HCT116 (cell line): Measurements from ENCODE around the gene TLX1. TPM values are rescaled to one million over a fixed set of nuclear protein-coding genes. Genes with fewer than 3 reads are reported as not detected.
A peak's percentile ranks its signal among the peaks of the same experiment; 100 is the strongest.

ENCODE experiments used
- ATAC-seq: fragments of 200-7000 bp; cut with Tn5 transposase; 2 replicates; pipeline ENCODE4 v1.9.1; 2020; ENCODE audit warnings: mild to moderate bottlenecking, moderate library complexity
- BruUV-seq: library from RNA; stranded (reverse); fragments of 400-500 nt; replicated peaks from 2 replicates; lab custom pipeline; 2021; lab: Mats Ljungman, UMichigan
- CTCF ChIA-PET: fragments of 300-600 bp; sonication (Branson Sonifier 250); formaldehyde crosslinking; loops from one replicate; lab custom pipeline; 2021; ENCODE audit warnings: antibody characterized with exemption; lab: Charles Lee
- POLR2A ChIA-PET: fragments of 300-600, 350-600 bp; sonication (Branson Sonifier 250); formaldehyde crosslinking; loops from one replicate; lab custom pipeline; 2021; ENCODE audit warnings: antibody characterized with exemption; lab: Charles Lee
- RAD21 ChIA-PET, 2 experiments: fragments of 300-600 bp; sonication (Branson Sonifier 250); formaldehyde crosslinking; loops; one replicate each; lab custom pipeline; 2023; ENCODE audit warnings: low total read pairs in 2 of 2; ENCODE audit not compliant: uncharacterized antibody in 2 of 2, unreplicated experiment in 2 of 2, low non-redundant PET in 1 of 2; lab: Charles Lee
- DNase-seq: peaks from one replicate; pipeline ENCODE4 v3.0.0-alpha.2; 2010; ENCODE audit warnings: low read depth, low spot score
- H2AFZ ChIP-seq: fragments of 200-600 bp; shearing (Covaris generic), sonication (generic); 2 replicates; pipeline ENCODE4 v1.6.1; 2017; ENCODE audit warnings: low read depth, mixed run types, mixed read lengths, antibody characterized with exemption, low read length; ENCODE audit not compliant: poor library complexity, severe bottlenecking
- H3K27ac ChIP-seq: 2 replicates; pipeline ENCODE4 v1.5.1; 2012; ENCODE audit warnings: low read depth, low read length
- H3K27me3 ChIP-seq: fragments of 200-600 bp; sonication (generic); 2 replicates; pipeline ENCODE4 v1.6.1; 2016; ENCODE audit warnings: mixed run types, low read length, mixed read lengths; ENCODE audit not compliant: insufficient read depth
- H3K36me3 ChIP-seq, 2 experiments: fragments of 200-500 bp in 1 of 2; fragments of 200-600 bp in 1 of 2; sonication (Bioruptor generic) in 1 of 2; sonication (generic) in 1 of 2; 2 replicates each; pipeline versions ENCODE4 v1.5.1 to v1.6.1; 2014 to 2016; ENCODE audit warnings: low read length in 2 of 2, inconsistent platforms in 1 of 2, mixed read lengths in 1 of 2, mixed run types in 1 of 2; ENCODE audit not compliant: insufficient read depth in 2 of 2, control insufficient read depth in 1 of 2
- H3K4me1 ChIP-seq, 2 experiments: fragments of 200-600 bp in 1 of 2; sonication (generic) in 1 of 2; 2 replicates each; pipeline versions ENCODE4 v1.5.1 to v1.6.1; 2012 to 2017; ENCODE audit warnings: low read length in 2 of 2, inconsistent platforms in 1 of 2, mild to moderate bottlenecking in 1 of 2, mixed read lengths in 1 of 2, mixed run types in 1 of 2, moderate library complexity in 1 of 2; ENCODE audit not compliant: insufficient read depth in 2 of 2, control insufficient read depth in 1 of 2
- H3K4me2 ChIP-seq: fragments of 200-600 bp; sonication (generic); 2 replicates; pipeline ENCODE4 v1.6.1; 2017; ENCODE audit warnings: mixed run types, low read length, mixed read lengths
- H3K4me3 ChIP-seq, 2 experiments: fragments of 200-600 bp in 1 of 2; sonication (generic) in 1 of 2; replicated peaks in 1 of 2; 2 replicates each; pipeline ENCODE4 v1.5.1; 2011 to 2016; ENCODE audit warnings: low read length in 2 of 2, control low read depth in 1 of 2, low read depth in 1 of 2, mild to moderate bottlenecking in 1 of 2, mixed read lengths in 1 of 2, mixed run types in 1 of 2
- H3K79me2 ChIP-seq: fragments of 200-600 bp; sonication (generic); 2 replicates; pipeline ENCODE4 v1.6.1; 2017; ENCODE audit warnings: mild to moderate bottlenecking, mixed run types, low read length, moderate library complexity, mixed read lengths; ENCODE audit not compliant: insufficient read depth
- H3K9ac ChIP-seq: fragments of 200-600 bp; sonication (generic); 2 replicates; pipeline ENCODE4 v1.6.1; 2016; ENCODE audit warnings: low read length, mixed read lengths
- H3K9me2 ChIP-seq: fragments of 200-600 bp; sonication (generic), shearing (Covaris generic); 2 replicates; pipeline ENCODE4 v1.6.1; 2017; ENCODE audit warnings: mixed run types, mild to moderate bottlenecking, moderate library complexity; ENCODE audit not compliant: insufficient read depth
- H3K9me3 ChIP-seq, 2 experiments: fragments of 200-500 bp in 1 of 2; fragments of 200-600 bp in 1 of 2; sonication (Bioruptor generic) in 1 of 2; sonication (generic) in 1 of 2; 2 replicates each; pipeline ENCODE4 v1.6.1; 2014 to 2017; ENCODE audit warnings: low read length in 2 of 2, mixed read lengths in 2 of 2, inconsistent platforms in 1 of 2, low read depth in 1 of 2, mild to moderate bottlenecking in 1 of 2, mixed run types in 1 of 2, moderate library complexity in 1 of 2; ENCODE audit not compliant: control insufficient read depth in 1 of 2, insufficient read depth in 1 of 2
- H4K20me1 ChIP-seq: fragments of 200-600 bp; sonication (generic), shearing (Covaris generic); 2 replicates; pipeline ENCODE4 v1.6.1; 2017; ENCODE audit warnings: mixed run types, mild to moderate bottlenecking, moderate library complexity; ENCODE audit not compliant: insufficient read depth
- ATF3 ChIP-seq: IDR thresholded peaks from 2 replicates; pipeline ENCODE4 v1.6.1; 2012
- CEBPB ChIP-seq: IDR thresholded peaks from 2 replicates; pipeline ENCODE4 v1.6.1; 2012; ENCODE audit warnings: low read depth
- CTCF ChIP-seq, 3 experiments: fragments of 200-600 bp in 1 of 3; sonication (generic) in 1 of 3; IDR thresholded peaks in 2 of 3; conservative IDR thresholded peaks in 1 of 3; 2 replicates each; pipeline ENCODE4 v1.5.1; 2012 to 2017; ENCODE audit warnings: low read depth in 2 of 3, low read length in 2 of 3, antibody characterized with exemption in 1 of 3, borderline replicate concordance in 1 of 3, control low read depth in 1 of 3, mild to moderate bottlenecking in 1 of 3, mixed read lengths in 1 of 3, mixed run types in 1 of 3, moderate library complexity in 1 of 3; ENCODE audit not compliant: insufficient read depth in 1 of 3
- EGR1 ChIP-seq: IDR thresholded peaks from 2 replicates; pipeline ENCODE4 v1.6.1; 2012; ENCODE audit warnings: low read depth
- EZH2phosphoT487 ChIP-seq: fragments of 200-600 bp; IDR thresholded peaks from 2 replicates; pipeline ENCODE4 v1.6.1; 2018; ENCODE audit warnings: antibody characterized with exemption, borderline replicate concordance
- POLR2A ChIP-seq: IDR thresholded peaks from 2 replicates; pipeline ENCODE4 v1.7.0; 2011; ENCODE audit warnings: borderline replicate concordance; ENCODE audit not compliant: insufficient read depth, insufficient read length; ENCODE audit errors: extremely low read depth
- POLR2AphosphoS5 ChIP-seq: IDR thresholded peaks from 2 replicates; pipeline ENCODE4 v1.6.1; 2011; ENCODE audit warnings: mild to moderate bottlenecking, low read depth, low read length, moderate library complexity
- RAD21 ChIP-seq: IDR thresholded peaks from 2 replicates; pipeline ENCODE4 v1.6.1; 2012; ENCODE audit warnings: low read depth, mild to moderate bottlenecking
- REST ChIP-seq: IDR thresholded peaks from 2 replicates; pipeline ENCODE4 v1.6.1; 2012; ENCODE audit warnings: low read depth
- TCF7L2 ChIP-seq: IDR thresholded peaks from 2 replicates; pipeline ENCODE4 v1.7.0; 2011; ENCODE audit warnings: borderline replicate concordance, inconsistent platforms; ENCODE audit not compliant: insufficient read depth, insufficient read length; ENCODE audit errors: extremely low read depth
- ZBTB33 ChIP-seq: IDR thresholded peaks from 2 replicates; pipeline ENCODE4 v1.6.1; 2011; ENCODE audit warnings: mild to moderate bottlenecking, low read length, moderate library complexity; ENCODE audit not compliant: insufficient replicate concordance; ENCODE audit errors: extremely low read depth
- ZFX ChIP-seq: fragments of 450-650 bp; IDR thresholded peaks from 2 replicates; pipeline ENCODE4 v1.6.1; 2017
- intact Hi-C: fragments of 100-400 bp; cut with micrococcal nuclease; formaldehyde crosslinking; loops from 2 replicates; pipeline ENCODE4 v1.10.0; 2022
- total RNA-seq: library from RNA; stranded (reverse); gene quantifications from one replicate; pipeline ENCODE4 v1.2.1, GENCODE V29; 2021; ENCODE audit not compliant: unreplicated experiment

The TLX1 gene
- total RNA-seq, 1 experiment from 2014 or later, result not detected

- RAD21 ChIA-PET, result no interaction called here
These were observed 19.6 kb upstream of the TLX1 start for GRCh38 chr10:101111547-101111946.

More at GRCh38 chr10:101111547-101111946, 19.6 kb upstream of the TLX1 start:
- H3K4me1 ChIP-seq, result peaks cover 13% of the 10 kb centered on the region in 2 experiments; a peak in 3 of 4 replicates
- peak overlapping the region; percentile 63 for H3K4me2 ChIP-seq
- no peak overlapping the region for H3K4me3 ChIP-seq
- TF ChIP-seq TCF7L2 (no peak), ATF3 (no peak), RAD21 (no peak), CTCF (IDR thresholded peaks at IDR 0.05 in 2 of 3, conservative IDR thresholded peaks at IDR 0.05 in 1 of 3; ENCODE audit: borderline replicate concordance in 1 of 3, insufficient read depth in 1 of 3, low read depth in 2 of 3, low read length in 2 of 3) (no peak), EZH2phosphoT487 (no peak), EGR1 (no peak), ZBTB33 (no peak), POLR2A (no peak), CEBPB (no peak), ZFX (no peak), REST (no peak), POLR2AphosphoS5 (no peak)
- H3K9ac ChIP-seq, result no peak overlapping the region
- no peak overlapping the region for H2AFZ ChIP-seq
- H3K27ac ChIP-seq, result no peak overlapping the region
- intact Hi-C loops, result no loop called here
- ATAC-seq (peak; percentile 28), DNase-seq (no peak)
- no TSS peak for BruUV-seq
- H3K9me2 ChIP-seq, result no peaks in the 10 kb centered on the region
- no peaks in the 10 kb centered on the region for H3K36me3 ChIP-seq
- H3K9me3 ChIP-seq, result no peaks in the 10 kb centered on the region
- POLR2A ChIA-PET, result interaction anchor here (0.6 kb wide), 2 partner anchors 316 to 500 kb away, joined by 3 to 5 read pairs; no protein-coding TSS in a partner anchor
- no peaks in the 10 kb centered on the region for H3K27me3 ChIP-seq
- no peaks in the 10 kb centered on the region for H3K79me2 ChIP-seq
- CTCF ChIA-PET, result interaction anchor here (1.7 to 1.9 kb wide), 2 partner anchors 16 kb away, joined by 8 to 9 read pairs; no protein-coding TSS in a partner anchor
- no peaks in the 10 kb centered on the region for H4K20me1 ChIP-seq
